Measurements from ENCODE around the gene RHBDD1. TPM values are rescaled to one million over a fixed set of nuclear protein-coding genes. Genes with fewer than 3 reads are reported as not detected.

Gene RHBDD1
- total and polyA plus RNA-seq, 9 donors, result 11.5 to 95.8 (median 49.5) TPM

DNA sequence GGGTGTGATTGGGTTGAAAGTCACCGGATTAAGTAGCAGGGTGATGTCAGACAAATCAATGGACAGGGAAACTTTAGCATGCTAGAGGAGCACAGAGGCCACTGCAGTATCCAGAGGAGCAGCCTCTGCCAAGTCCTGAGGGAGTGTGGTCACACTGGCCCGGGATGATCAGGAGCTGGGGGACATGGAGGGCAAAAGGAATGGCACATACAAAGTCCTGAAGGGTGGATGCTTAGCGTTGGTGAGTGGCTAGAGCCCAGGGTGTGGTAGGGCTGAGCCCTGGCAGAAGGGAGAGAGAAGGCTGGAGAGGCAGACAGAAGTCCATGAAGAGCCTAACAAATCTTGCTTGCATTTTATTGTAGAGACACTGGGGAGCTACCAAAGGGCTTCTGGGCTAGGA, 58.9 kb downstream of the RHBDD1 start:
- TF ChIP-seq, protein P1, sequence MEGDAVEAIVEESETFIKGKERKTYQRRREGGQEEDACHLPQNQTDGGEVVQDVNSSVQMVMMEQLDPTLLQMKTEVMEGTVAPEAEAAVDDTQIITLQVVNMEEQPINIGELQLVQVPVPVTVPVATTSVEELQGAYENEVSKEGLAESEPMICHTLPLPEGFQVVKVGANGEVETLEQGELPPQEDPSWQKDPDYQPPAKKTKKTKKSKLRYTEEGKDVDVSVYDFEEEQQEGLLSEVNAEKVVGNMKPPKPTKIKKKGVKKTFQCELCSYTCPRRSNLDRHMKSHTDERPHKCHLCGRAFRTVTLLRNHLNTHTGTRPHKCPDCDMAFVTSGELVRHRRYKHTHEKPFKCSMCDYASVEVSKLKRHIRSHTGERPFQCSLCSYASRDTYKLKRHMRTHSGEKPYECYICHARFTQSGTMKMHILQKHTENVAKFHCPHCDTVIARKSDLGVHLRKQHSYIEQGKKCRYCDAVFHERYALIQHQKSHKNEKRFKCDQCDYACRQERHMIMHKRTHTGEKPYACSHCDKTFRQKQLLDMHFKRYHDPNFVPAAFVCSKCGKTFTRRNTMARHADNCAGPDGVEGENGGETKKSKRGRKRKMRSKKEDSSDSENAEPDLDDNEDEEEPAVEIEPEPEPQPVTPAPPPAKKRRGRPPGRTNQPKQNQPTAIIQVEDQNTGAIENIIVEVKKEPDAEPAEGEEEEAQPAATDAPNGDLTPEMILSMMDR (IDR thresholded peaks at IDR 0.05), result no peak
- TF ChIP-seq EP300 (IDR thresholded peaks at IDR 0.05), result no peak
- no peak for TF ChIP-seq POLR2A (IDR thresholded peaks at IDR 0.05)
- H3K4me3 ChIP-seq, result no peak overlapping the region
- no peaks in the 10 kb centered on the region for H3K36me3 ChIP-seq
- H3K9me3 ChIP-seq, result no peaks in the 10 kb centered on the region
- no peak for DNase-seq
- H3K4me1 ChIP-seq (ENCODE audit: insufficient read depth), result peaks cover 1% of the 10 kb centered on the region
- intact Hi-C loops (cut with DNase I), result no loop called here
- H3K27ac ChIP-seq, result no peak overlapping the region
- no peaks in the 10 kb centered on the region for H3K27me3 ChIP-seq
- 91 to 93% (median 91%) methylated on average over 3 of the region's 3 CpGs for WGBS, 3 donors

GRCh38 chr2:226895579-226895978, 59.7 kb downstream of the RHBDD1 start:
- no peaks in the 10 kb centered on the region for H3K36me3 ChIP-seq
- H3K4me3 ChIP-seq, result no peak overlapping the region
- no peaks in the 10 kb centered on the region for H3K9me3 ChIP-seq
- no peaks in the 10 kb centered on the region for H3K27me3 ChIP-seq
- DNase-seq, result no peak
- 73 to 95% (median 81%) methylated on average over 2 of the region's 2 CpGs for WGBS, 3 donors
- intact Hi-C loops (cut with DNase I), result no loop called here
- peaks cover 1% of the 10 kb centered on the region for H3K4me1 ChIP-seq (ENCODE audit: insufficient read depth)
- H3K27ac ChIP-seq, result no peak overlapping the region
- TF ChIP-seq POLR2A (IDR thresholded peaks at IDR 0.05) (no peak), EP300 (IDR thresholded peaks at IDR 0.05) (no peak)
- TF ChIP-seq, protein P1 (IDR thresholded peaks at IDR 0.05), result no peak

- Histone ChIP-seq H3K36me3 (no peaks in the 10 kb centered on the region), H3K9me3 (no peaks in the 10 kb centered on the region), H3K4me3 (no peak overlapping the region), H3K4me1 (ENCODE audit: insufficient read depth) (no peaks in the 10 kb centered on the region), H3K27ac (no peak overlapping the region), H3K27me3 (no peaks in the 10 kb centered on the region)
- TF ChIP-seq POLR2A (IDR thresholded peaks at IDR 0.05), result no peak
- TF ChIP-seq, protein P1 (IDR thresholded peaks at IDR 0.05), result no peak
- no peak for TF ChIP-seq EP300 (IDR thresholded peaks at IDR 0.05)
- 75 to 87% (median 75%) methylated on average over 4 of the region's 4 CpGs for WGBS, 3 donors
- no peak for DNase-seq
- intact Hi-C loops (cut with DNase I), result no loop called here
Observed at GRCh38 chr2:226898121-226898520, 62.3 kb downstream of the RHBDD1 start.

GRCh38 chr2:226898897-226899296, 63.0 kb downstream of the RHBDD1 start:
- Histone ChIP-seq H3K36me3 (no peaks in the 10 kb centered on the region), H3K27me3 (no peaks in the 10 kb centered on the region), H3K9me3 (no peaks in the 10 kb centered on the region), H3K4me1 (ENCODE audit: insufficient read depth) (no peaks in the 10 kb centered on the region), H3K27ac (no peak overlapping the region), H3K4me3 (no peak overlapping the region)
- intact Hi-C loops (cut with DNase I), result no loop called here
- 97% methylated on average over 3 of the region's 3 CpGs for WGBS, 3 donors
- no peak for DNase-seq
- TF ChIP-seq, protein P1 (IDR thresholded peaks at IDR 0.05), result no peak
- TF ChIP-seq EP300 (IDR thresholded peaks at IDR 0.05) (no peak), POLR2A (IDR thresholded peaks at IDR 0.05) (no peak)
